GM21447 (cell line): ENCODE measurements around the gene HIVEP3.

ENCODE experiments used
- ATAC-seq: cut with Tn5 transposase; IDR thresholded peaks from one replicate; pipeline ENCODE4 v1.9.1; 2021; ENCODE audit not compliant: unreplicated experiment

HIVEP3 gene

GRCh38 chr1:41735631-41736260 is 183.0 kb downstream of the HIVEP3 start:
- ATAC-seq: no peak

DNA sequence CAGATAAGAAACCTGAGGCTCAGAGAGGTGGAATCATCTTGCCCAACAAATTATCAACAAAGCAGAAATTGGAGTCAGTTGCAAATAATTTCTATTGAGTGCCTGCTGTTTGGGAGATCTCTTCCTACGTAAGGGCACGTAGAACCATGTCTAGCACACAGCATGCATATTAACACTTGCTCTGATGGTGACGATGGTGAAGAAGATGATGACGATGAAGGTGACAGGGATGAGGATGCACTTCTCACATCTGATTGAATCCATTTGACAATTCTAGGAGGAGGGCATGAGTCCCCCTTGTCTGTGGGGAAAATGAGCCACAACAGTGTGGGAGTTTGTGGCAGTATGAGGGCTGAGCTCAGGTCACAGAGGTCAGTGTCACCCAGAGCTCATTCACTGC is 183.6 kb downstream of the HIVEP3 start:
- no peak for ATAC-seq

DNA sequence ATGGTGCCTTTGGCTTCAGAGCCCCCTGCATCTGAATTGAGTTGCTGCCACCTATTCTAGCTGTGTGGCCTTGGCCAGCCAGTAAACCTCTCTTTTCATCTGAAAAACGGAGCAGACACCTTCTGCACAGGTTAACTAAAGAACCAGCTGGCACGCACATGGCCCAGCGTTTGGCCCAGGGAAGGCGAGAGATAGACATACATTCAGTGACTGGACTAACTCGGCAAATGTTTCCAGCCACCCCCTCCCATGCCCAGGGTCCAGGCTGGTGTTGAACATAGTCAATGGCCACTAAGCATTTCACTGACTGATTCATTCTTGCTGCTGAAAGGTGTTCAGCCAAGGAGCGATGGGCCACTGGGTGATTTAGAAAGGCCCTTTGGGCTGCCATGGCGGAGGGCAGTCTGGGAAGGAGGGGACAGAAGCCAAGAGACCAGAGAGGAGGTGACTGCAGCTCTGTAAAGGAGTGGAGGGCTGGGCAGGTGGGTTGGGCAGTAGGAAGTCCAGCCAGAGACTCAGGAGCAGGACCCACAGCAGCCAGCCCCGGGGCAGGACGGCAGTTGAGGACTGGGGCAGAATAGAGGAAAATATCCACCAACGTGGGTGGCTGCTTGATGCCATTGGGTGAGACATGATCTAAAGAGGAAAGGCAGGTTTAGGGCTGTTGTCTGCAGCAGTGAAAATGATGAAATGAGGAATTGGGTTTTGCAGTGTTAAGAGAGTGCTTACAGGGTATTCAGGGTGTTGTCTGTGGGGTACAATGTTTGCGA is 184.3 kb downstream of the HIVEP3 start:
- no peak for ATAC-seq

GRCh38 chr1:41733725-41734124 is 185.0 kb downstream of the HIVEP3 start:
- no peak for ATAC-seq

GRCh38 chr1:41733021-41733420 is 185.7 kb downstream of the HIVEP3 start:
- ATAC-seq: no peak

DNA sequence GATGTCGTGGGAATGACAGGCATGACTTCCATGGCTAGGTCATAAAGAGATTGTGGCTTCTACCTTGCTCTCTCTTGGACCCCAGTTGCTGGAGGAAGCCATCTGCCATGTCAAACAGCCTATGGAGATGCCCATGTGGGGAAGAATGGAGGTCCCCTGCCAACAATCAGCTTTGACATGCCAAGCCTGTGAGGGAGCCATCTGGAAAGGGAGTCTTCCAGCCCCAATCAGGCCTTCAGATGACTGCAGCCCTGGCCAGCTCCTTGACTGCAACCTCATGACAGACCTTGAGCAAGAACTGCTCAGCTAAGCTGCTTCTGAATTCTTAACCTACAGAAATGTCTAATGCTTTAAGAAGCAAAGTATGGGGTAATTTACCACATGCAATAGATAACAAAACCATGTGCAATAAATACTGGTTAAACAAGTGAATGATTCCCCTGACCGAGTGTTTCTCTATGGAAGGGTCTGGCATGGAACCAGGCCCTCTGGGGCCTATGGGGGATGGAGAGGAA is 187.1 kb downstream of the HIVEP3 start:
- ATAC-seq: no peak

DNA sequence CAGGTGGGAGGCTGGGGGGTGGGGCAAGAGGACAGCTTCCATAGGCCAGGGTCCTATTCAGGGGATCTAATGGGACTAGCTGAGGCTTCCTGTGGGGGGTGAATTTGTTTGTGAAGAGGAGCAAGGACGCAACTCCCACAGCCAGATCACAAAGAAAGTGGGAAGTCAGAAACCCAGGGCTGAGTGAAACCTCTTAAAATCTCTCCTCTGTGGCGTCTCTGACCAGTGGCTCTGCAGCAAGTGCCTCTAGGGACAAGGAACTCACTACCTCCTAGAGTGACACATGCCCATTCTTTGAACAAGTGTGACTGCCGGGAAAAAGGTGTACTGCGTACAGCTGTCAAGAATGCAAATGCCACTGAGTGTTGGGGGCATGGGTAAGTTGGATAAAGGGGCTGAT is 187.9 kb downstream of the HIVEP3 start:
- no peak for ATAC-seq

DNA sequence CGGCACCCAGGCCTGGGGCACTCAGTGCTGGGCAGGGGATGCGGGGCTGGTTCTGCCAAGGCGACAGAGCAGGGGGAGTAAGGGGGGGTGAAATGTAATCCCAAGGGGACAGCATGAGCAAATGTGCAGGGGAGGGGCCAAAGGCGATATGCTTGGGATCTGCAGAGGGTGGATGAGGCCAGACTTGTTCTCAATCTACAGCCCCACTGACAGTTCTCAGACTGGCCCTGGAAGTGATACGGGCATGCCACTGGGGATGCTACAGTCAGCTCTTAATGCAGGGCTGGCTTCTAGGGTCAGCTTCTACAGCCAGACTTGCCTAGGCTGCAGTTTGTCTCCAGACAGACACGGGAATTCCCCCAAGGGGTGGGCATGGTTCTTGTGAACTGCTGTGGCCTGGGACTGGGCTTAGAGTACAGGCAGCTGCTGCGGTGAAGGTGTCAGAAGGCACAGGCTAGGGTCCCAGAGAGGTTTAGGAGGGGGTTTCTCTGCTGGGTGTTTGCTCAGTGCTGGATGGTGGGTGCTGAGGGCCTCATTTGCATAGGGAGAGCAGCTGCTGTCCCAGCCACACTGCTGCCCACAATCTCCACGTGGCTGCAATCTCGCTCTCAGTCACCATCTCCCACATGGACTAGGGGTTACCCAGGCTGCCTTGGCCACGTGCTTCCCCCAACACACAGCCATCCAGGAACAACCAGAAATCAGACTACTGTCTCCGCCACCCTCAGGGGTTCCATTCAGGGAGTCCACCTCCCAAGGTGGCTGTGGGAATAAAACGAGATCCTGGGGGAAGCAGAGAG is 190.1 kb downstream of the HIVEP3 start:
- peak; percentile 77 for ATAC-seq

DNA sequence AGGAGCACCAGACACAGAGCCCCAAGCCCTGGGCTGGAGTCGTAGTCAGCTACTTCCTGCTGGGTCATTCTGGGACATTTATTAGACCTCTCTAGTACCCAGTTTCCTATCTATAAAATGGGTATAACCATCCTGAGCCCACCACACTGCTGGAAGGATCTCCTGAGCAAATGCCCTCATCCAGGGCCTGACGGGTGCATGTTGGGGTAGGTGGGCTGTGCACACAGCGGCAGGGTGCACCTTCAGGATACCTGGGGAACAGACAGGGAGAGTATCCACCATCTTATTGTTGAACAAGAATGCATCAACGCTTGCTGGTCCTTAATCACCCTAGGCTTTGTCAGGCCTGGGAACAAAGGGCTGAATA is 191.0 kb downstream of the HIVEP3 start:
- no peak for ATAC-seq

DNA sequence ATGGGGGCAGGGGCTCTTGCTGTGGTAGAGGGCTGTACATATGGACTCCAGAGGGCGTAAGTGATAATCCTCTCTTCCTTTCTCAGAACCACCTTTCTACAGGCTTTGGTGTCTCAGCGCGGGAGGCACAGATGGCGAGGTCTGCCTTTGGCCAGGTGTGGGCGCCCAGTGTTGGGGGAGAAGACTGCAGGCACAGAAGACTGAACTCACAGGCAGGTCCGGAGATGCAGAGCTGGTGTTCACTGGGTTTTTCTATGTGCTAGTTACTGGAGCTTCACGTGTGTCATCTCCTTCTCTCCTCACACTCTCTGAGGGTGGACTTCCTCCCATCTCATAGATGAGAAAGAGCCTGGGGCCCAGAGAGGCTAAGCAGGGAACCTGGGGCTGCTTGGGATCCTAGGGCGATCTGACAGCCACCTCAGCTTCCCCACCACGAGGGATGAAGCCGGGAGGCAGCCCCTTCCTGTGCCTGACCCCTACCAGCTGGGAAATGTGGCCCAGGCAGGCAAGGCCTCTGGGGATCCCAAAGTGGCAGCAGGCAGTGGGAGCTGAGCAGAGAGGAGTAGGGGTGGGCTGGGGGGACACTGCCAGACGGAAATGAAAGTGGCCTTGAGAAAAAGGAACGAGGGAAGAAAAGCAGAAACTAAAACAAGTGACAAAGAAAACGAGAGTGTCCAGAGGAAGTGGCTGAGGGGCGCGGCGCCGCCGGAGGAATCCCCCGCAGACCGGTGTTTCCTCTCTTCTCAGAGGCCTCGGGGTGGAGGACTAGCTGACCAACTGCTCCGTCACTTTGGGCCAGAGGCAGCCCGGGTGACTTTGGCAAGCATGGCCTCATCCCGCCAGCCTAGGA is 191.6 kb downstream of the HIVEP3 start:
- peak; percentile 40 for ATAC-seq

GRCh38 chr1:41726292-41726691 is 192.4 kb downstream of the HIVEP3 start:
- ATAC-seq: no peak

DNA sequence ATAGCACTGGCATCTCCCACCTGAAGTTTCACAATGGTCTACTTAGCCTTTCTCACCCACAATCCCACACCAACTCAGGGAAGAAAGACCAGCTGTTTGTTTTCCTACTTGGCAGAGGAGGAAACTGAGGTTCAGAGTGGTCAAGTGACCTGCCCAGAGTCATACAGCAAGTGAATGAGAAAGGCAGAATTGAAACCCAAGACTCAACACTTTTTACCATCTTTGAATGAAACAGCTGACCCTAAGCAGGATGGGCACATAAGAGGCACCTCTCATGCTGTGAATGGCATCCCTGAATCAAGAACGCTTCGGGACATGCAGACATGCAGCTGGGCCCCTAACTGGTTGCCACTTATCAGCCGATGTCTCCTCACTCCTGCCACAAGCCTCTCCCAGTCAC is 193.8 kb downstream of the HIVEP3 start:
- ATAC-seq: no peak

GRCh38 chr1:41724248-41724647 is 194.5 kb downstream of the HIVEP3 start:
- no peak for ATAC-seq

DNA sequence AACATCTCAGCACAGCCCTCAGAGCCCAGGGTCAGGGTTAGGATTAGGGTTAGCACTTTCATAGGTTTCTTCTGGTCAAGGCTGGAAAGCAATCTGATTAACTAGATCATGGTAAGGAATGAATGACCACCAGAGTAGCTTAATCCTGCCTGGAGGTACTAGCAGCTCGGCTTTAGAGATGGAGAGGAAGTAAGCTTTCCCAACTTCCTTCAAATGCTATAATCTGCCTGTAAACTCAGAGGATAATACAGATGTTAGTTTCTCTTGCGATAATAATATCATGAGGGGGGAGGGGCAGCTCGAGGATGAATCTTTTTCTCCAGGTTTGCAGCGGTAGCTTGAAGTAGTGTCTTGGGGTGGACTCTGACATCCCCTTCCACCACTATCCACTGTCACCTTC is 194.9 kb downstream of the HIVEP3 start:
- ATAC-seq: no peak

GRCh38 chr1:41722184-41722583 is 196.5 kb downstream of the HIVEP3 start:
- ATAC-seq: no peak

- peak; percentile 54 for ATAC-seq
Observed at GRCh38 chr1:41720861-41721410, 197.8 kb downstream of the HIVEP3 start.

DNA sequence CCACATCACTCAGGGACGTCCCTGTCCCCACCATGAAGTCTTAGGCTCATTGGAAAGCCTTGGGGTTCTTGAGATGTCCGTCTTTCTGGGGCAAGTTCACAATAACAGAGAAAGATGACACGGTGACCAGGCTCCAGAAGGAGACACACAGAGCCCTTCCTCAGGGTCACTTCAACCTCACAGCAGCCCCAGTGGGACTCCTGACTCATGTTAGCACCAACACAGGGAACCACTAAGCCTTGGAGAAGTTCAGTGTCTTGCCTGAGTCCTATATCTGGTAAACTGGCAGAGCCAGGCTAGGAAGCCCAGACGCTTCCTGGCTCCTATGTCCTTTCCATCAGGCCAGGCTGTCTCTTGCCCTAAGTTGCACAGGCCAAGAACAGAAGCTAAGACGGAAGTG is 199.1 kb downstream of the HIVEP3 start:
- no peak for ATAC-seq

- no peak for ATAC-seq
Observed at GRCh38 chr1:41719128-41719527, 199.6 kb downstream of the HIVEP3 start.

- no peak for ATAC-seq
Observed at GRCh38 chr1:41718497-41718896, 200.2 kb downstream of the HIVEP3 start.
